ENCODE results near the gene NKD1. TPM values are rescaled to one million over a fixed set of nuclear protein-coding genes. Genes with fewer than 3 reads are reported as not detected.

NKD1 gene
- total RNA-seq, 1 experiment from 2014 or later = 0.44 TPM

- no peak for TF ChIP-seq CTCF (conservative IDR thresholded peaks at IDR 0.05)
- TF ChIP-seq EZH2 (IDR thresholded peaks at IDR 0.05; ENCODE audit: low read depth) = no peak
- H2AFZ ChIP-seq = no peak overlapping the region
- H3K9me2 ChIP-seq (ENCODE audit: insufficient read depth) = no peaks in the 10 kb centered on the region
- POLR2A ChIA-PET (ENCODE audit: unreplicated experiment) = no interaction called here
- intact Hi-C loops (cut with micrococcal nuclease; ENCODE audit: unreplicated experiment) = no loop called here
- no peak overlapping the region for H3K27ac ChIP-seq
- BruUV-seq (replicated peaks) = no TSS peak
- CTCF ChIA-PET = interaction anchor here (1.9 kb wide), 1 partner anchor 136 kb away, joined by 13 read pairs; no protein-coding TSS in a partner anchor
- no peaks in the 10 kb centered on the region for H3K36me3 ChIP-seq (ENCODE audit: low read depth)
- H3K4me1 ChIP-seq (replicated peaks; ENCODE audit: insufficient read depth) = peaks cover 15% of the 10 kb centered on the region
- no peak overlapping the region for H3K4me2 ChIP-seq
- 0 out of 2 replicates have a peak, but pooled peaks cover 4% of the 10 kb centered on the region for H3F3A ChIP-seq (ENCODE audit: insufficient read depth, low read depth)
- DNase-seq = no peak
- H3K27me3 ChIP-seq (ENCODE audit: insufficient read depth, low read depth) = no peaks in the 10 kb centered on the region
- H4K20me1 ChIP-seq (ENCODE audit: insufficient read depth) = no peaks in the 10 kb centered on the region
- H3K79me2 ChIP-seq (ENCODE audit: low read depth) = no peaks in the 10 kb centered on the region
- no peak overlapping the region for H3K4me3 ChIP-seq
- peaks cover 21% of the 10 kb centered on the region; the same call in 1 of the 2 replicates for H3K9me3 ChIP-seq (ENCODE audit: insufficient read depth, low read depth)
These were observed 122.3 kb downstream of the NKD1 start for GRCh38 chr16:50670476-50670875.

GRCh38 chr16:50671644-50672260 lies 123.6 kb downstream of the NKD1 start:
- no TSS peak for BruUV-seq (replicated peaks)
- CTCF ChIA-PET = interaction anchor here (0.6 to 1.9 kb wide), 2 partner anchors 14 to 135 kb away, joined by 6 to 13 read pairs; no protein-coding TSS in a partner anchor

More at GRCh38 chr16:50671644-50672260, 123.6 kb downstream of the NKD1 start:
- POLR2A ChIA-PET (ENCODE audit: unreplicated experiment) = no interaction called here
- H3K27ac ChIP-seq = no peak overlapping the region
- no peaks in the 10 kb centered on the region for H3K27me3 ChIP-seq (ENCODE audit: insufficient read depth, low read depth)
- intact Hi-C loops (cut with micrococcal nuclease; ENCODE audit: unreplicated experiment) = loop anchor here (1.0 kb wide), 1 partner anchor 135 kb away; no protein-coding TSS in a partner anchor
- H4K20me1 ChIP-seq (ENCODE audit: insufficient read depth) = no peaks in the 10 kb centered on the region
- H3K79me2 ChIP-seq (ENCODE audit: low read depth) = no peaks in the 10 kb centered on the region
- H3K4me2 ChIP-seq = no peak overlapping the region
- TF ChIP-seq CTCF (conservative IDR thresholded peaks at IDR 0.05) = peak; percentile 90
- TF ChIP-seq EZH2 (IDR thresholded peaks at IDR 0.05; ENCODE audit: low read depth) = no peak
- no peaks in the 10 kb centered on the region for H3K36me3 ChIP-seq (ENCODE audit: low read depth)
- peaks cover 21% of the 10 kb centered on the region; the same call in 1 of the 2 replicates for H3K9me3 ChIP-seq (ENCODE audit: insufficient read depth, low read depth)
- peak in 1 of 2 experiments; percentile 43 for DNase-seq
- peaks cover 26% of the 10 kb centered on the region for H3K4me1 ChIP-seq (replicated peaks; ENCODE audit: insufficient read depth)
- H3K9me2 ChIP-seq (ENCODE audit: insufficient read depth) = no peaks in the 10 kb centered on the region
- 0 out of 2 replicates have a peak, but pooled peaks cover 4% of the 10 kb centered on the region for H3F3A ChIP-seq (ENCODE audit: insufficient read depth, low read depth)
- no peak overlapping the region for H3K4me3 ChIP-seq
- no peak overlapping the region for H2AFZ ChIP-seq
